ENCODE data around the gene EHMT1.
"Not testable (repeated sequence)": the region's sequence is repeated elsewhere in the genome, so short reads cannot be mapped to it uniquely, and the experiment has no call there.

Gene EHMT1

GRCh38 chr9:137789295-137789895, 170.6 kb downstream of the EHMT1 start:
- DNase-seq: no peak

- no peak for DNase-seq
Observed at GRCh38 chr9:137791947-137792346, 173.1 kb downstream of the EHMT1 start.

GRCh38 chr9:137793196-137793841, 174.5 kb downstream of the EHMT1 start:
- DNase-seq: no peak

GRCh38 chr9:137795156-137795666, 176.4 kb downstream of the EHMT1 start:
- DNase-seq: no peak

- DNase-seq: no peak
Observed at GRCh38 chr9:137797206-137798120, 178.7 kb downstream of the EHMT1 start.

- no peak for DNase-seq
Observed at GRCh38 chr9:137798142-137798541, 179.3 kb downstream of the EHMT1 start.

- no peak for DNase-seq
Observed at GRCh38 chr9:137798901-137799629, 180.3 kb downstream of the EHMT1 start.

GRCh38 chr9:137799630-137799983, 180.8 kb downstream of the EHMT1 start:
- DNase-seq: no peak

GRCh38 chr9:137800196-137801022, 181.6 kb downstream of the EHMT1 start:
- no peak for DNase-seq

GRCh38 chr9:137801023-137801319, 182.2 kb downstream of the EHMT1 start:
- no peak for DNase-seq

- no peak for DNase-seq
Observed at GRCh38 chr9:137802021-137802420, 183.2 kb downstream of the EHMT1 start.

GRCh38 chr9:137802521-137803243, 183.9 kb downstream of the EHMT1 start:
- no peak for DNase-seq

- no peak for DNase-seq
Observed at GRCh38 chr9:137804908-137805630, 186.3 kb downstream of the EHMT1 start.

- DNase-seq: no peak
Observed at GRCh38 chr9:137807721-137808703, 189.2 kb downstream of the EHMT1 start.

- no peak for DNase-seq
Observed at GRCh38 chr9:137809040-137809576, 190.3 kb downstream of the EHMT1 start.

- DNase-seq: not testable (repeated sequence)
Observed at GRCh38 chr9:137809726-137810450, 191.1 kb downstream of the EHMT1 start.

- no peak for DNase-seq
Observed at GRCh38 chr9:137811283-137811870, 192.6 kb downstream of the EHMT1 start.
